ENCODE measurements around the gene PUSL1. TPM values are rescaled to one million over a fixed set of nuclear protein-coding genes. Genes with fewer than 3 reads are reported as not detected.

PUSL1 gene
- total and polyA plus RNA-seq, 2 experiments from 2014 or later: 41.5 to 55.8 TPM

DNA sequence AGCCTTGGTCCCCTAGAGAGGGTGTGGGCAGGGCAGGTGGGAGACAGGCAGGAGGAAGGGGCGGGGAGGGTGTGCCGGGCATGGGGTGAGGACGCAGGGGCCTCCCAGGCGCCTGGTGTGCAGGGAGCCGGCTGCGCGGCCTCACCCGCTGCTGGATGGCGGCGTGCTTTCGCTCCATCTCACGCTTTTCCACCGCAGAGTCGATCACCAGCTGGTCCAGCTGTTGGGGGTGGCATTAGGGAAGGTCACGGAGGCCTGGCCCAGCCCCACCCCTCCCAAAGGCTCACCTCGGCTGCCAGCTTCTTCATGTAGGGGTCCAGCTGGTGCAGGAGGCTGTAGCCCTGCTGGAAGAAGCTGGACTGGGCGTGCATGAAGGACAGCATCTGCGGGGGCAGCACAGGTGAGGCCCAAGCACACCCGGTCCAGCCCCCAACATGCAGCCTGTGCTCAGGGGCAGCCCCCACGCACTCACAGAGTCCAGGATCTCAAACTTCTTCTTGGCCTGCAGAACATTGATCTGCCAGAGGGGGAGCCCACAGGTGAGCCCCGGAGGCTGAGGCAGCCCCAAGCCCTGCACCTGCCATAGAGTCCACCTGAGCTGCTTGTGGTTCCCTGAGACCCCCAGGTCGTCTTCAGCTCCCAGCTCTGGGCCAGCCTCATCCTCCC, 8.6 kb upstream of the PUSL1 start (continued):
- no peak for TF ChIP-seq ETS1 (IDR thresholded peaks at IDR 0.05)
- TF ChIP-seq ZNF331 (CRISPR knock-in tag; IDR thresholded peaks at IDR 0.05; ENCODE audit: low read depth): no peak
- TF ChIP-seq ZNF114 (CRISPR knock-in tag; IDR thresholded peaks at IDR 0.05): no peak
- no peak for TF ChIP-seq EZH2phosphoT487 (IDR thresholded peaks at IDR 0.05; ENCODE audit: unreplicated experiment)
- TF ChIP-seq CTCF (conservative IDR thresholded peaks at IDR 0.05; ENCODE audit: low read depth in 2 of 2): peak; percentile 46 to 55
- TF ChIP-seq CREB1 (CRISPR knock-in tag; IDR thresholded peaks at IDR 0.05; ENCODE audit: low read depth): no peak

DNA sequence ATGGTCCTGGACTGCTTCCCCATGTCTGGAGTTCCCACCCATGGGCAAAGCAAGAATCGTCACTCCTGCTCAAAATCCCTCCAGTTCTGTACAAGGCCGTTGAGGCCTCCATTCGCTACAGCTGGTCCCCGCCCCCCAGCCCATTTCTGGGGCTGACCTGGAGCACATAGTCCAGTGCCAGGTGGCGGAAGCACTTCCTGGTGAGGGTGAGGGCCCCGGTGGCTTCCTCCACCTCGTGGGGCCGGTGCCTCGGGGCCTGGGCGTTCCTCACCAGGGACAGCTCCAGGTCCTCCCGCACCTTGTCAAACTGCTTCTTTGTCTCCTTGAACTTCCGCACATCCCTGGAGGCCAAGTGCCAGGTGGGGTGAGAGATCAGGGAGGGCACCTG, 8.1 kb upstream of the PUSL1 start:
- Histone ChIP-seq H3K27ac (ENCODE audit: low read depth) (no peak overlapping the region), H3K4me2 (no peak overlapping the region), H3K9me2 (ENCODE audit: insufficient read depth) (no peaks in the 10 kb centered on the region), H4K20me1 (replicated peaks; ENCODE audit: insufficient read depth) (no peaks in the 10 kb centered on the region), H3K4me1 (ENCODE audit: insufficient read depth) (peaks cover 6% of the 10 kb centered on the region; the same call in 1 of the 2 replicates), H3K4me3 (no peak overlapping the region), H3K79me2 (replicated peaks; ENCODE audit: insufficient read depth) (no peaks in the 10 kb centered on the region), H2AFZ (no peak overlapping the region), H3F3A (replicated peaks; ENCODE audit: low read depth) (no peaks in the 10 kb centered on the region), H3K36me3 (ENCODE audit: insufficient read depth) (no peaks in the 10 kb centered on the region), H3K27me3 (ENCODE audit: insufficient read depth) (no peaks in the 10 kb centered on the region)
- TF ChIP-seq REST (IDR thresholded peaks at IDR 0.05; ENCODE audit: unreplicated experiment) (peak; percentile 37), ZNF462 (CRISPR knock-in tag; IDR thresholded peaks at IDR 0.05) (no peak)
- H3K4me3 Mint-ChIP-seq: no peak overlapping the region
- peaks cover 4% of the 10 kb centered on the region for H3K27me3 Mint-ChIP-seq (ENCODE audit: insufficient read depth, low read depth, poor library complexity)
- DNase-seq (ENCODE audit: low spot score) (no peak), ATAC-seq (no peak)
- H3K36me3 Mint-ChIP-seq (ENCODE audit: low read depth): no peaks in the 10 kb centered on the region
- no peak overlapping the region for H3K27ac Mint-ChIP-seq
- H3K4me1 Mint-ChIP-seq: peaks cover 6% of the 10 kb centered on the region; the same call in 1 of the 3 replicates
- H3K9me3 Mint-ChIP-seq: no peaks in the 10 kb centered on the region

Measured in GM23338 (cell line).